ENCODE results near the gene MOCOS.
A peak's percentile ranks its signal among the peaks of the same experiment; 100 is the strongest.

Gene MOCOS

DNA sequence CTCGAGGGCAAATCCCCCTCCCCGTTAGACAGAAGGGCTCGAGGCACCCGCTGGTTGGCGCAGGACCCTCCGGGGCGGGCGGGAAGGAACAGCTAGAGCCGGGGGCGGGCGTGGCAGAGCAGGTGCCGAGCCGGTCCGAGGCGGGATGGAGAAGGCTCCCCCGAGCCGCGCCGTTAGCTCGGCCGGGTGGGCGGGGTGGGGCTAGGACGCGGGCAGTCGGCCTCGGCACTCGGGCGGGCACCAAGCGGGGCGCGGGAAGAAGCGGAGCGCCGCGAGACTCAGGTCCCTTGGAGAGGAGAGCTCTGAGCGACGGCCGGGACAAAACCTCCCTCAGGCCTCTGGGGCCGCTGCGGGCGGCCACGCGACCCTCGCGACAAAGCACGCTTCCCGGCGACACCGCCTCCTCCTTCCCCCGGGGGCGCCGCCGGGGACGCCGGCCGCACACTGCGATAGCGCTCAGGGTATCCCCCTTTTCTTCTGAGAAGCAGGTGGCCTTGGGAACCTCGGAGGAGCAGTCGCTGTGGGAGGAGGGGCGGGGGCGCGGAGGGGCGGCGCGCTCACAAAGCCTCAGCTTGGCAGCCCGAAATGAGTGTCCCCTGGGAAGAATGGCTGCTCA, 110.9 kb downstream of the MOCOS start:
- peaks cover 20% of the 10 kb centered on the region for H3K27me3 ChIP-seq (replicated peaks; ENCODE audit: control insufficient read depth, insufficient read depth, low read length, poor library complexity, severe bottlenecking)
- H3K4me3 ChIP-seq (ENCODE audit: insufficient read depth, low read depth, low read length, poor library complexity, severe bottlenecking), result peak overlapping the region; percentile 49
- no peak for DNase-seq

DNA sequence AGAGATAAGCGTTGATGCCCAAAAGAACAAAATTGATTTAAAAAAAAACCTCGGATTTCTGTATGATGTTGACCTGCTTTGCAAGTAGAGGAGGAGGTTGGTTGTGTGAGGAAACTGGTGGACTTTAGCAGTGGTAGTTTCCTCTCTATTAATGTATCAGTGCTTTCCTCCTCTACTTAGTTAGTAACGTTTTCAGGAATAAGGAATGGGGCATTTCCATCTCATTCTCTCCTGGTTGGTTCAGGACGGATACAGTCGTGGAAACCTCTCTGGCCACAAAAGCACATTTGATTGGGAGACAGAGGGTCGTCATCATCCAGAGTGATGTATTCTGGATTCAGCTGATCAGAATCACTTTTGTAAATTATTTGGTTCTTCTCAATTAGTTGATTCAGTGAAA, 111.7 kb downstream of the MOCOS start:
- Histone ChIP-seq H3K4me3 (ENCODE audit: insufficient read depth, low read depth, low read length, poor library complexity, severe bottlenecking) (no peak overlapping the region), H3K9me3 (ENCODE audit: control insufficient read depth, low read length) (no peaks in the 10 kb centered on the region), H3K36me3 (ENCODE audit: control insufficient read depth, insufficient read depth, low read length) (no peaks in the 10 kb centered on the region), H3K27me3 (replicated peaks; ENCODE audit: control insufficient read depth, insufficient read depth, low read length, poor library complexity, severe bottlenecking) (peaks cover 20% of the 10 kb centered on the region), H3K27ac (ENCODE audit: insufficient read depth, low read length, poor library complexity, severe bottlenecking) (no peak overlapping the region), H3K4me1 (ENCODE audit: control insufficient read depth, insufficient read depth, low read length, poor library complexity, severe bottlenecking) (peaks cover 12% of the 10 kb centered on the region)
- no peak for DNase-seq

More for the DNA sequence above, 110.9 kb downstream of the MOCOS start:
- Histone ChIP-seq H3K9me3 (ENCODE audit: control insufficient read depth, low read length) (no peaks in the 10 kb centered on the region), H3K27ac (ENCODE audit: insufficient read depth, low read length, poor library complexity, severe bottlenecking) (no peak overlapping the region), H3K36me3 (ENCODE audit: control insufficient read depth, insufficient read depth, low read length) (no peaks in the 10 kb centered on the region), H3K4me1 (ENCODE audit: control insufficient read depth, insufficient read depth, low read length, poor library complexity, severe bottlenecking) (peaks cover 12% of the 10 kb centered on the region)

DNA sequence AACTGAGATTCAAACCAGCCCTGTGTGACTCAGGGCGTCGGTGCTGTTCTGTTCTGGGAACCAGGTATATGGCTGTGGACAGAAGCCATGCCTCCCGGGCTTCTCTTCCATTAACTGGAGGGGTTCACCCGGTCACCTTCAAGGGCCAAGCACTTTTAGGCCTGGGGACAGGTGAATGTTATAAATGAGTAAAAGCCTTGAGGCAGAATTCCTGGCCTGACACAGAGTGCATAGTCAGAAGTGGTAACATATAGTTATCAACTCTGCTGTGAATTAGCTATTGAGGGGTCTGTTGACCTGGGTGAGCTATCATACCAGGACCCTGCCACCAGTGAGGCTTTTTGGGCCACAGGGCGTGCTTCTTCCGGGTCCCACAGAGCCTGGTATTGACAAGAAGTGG, 112.9 kb downstream of the MOCOS start:
- Histone ChIP-seq H3K4me1 (ENCODE audit: control insufficient read depth, insufficient read depth, low read length, poor library complexity, severe bottlenecking) (peaks cover 12% of the 10 kb centered on the region), H3K27ac (ENCODE audit: insufficient read depth, low read length, poor library complexity, severe bottlenecking) (no peak overlapping the region), H3K9me3 (ENCODE audit: control insufficient read depth, low read length) (no peaks in the 10 kb centered on the region), H3K4me3 (ENCODE audit: insufficient read depth, low read depth, low read length, poor library complexity, severe bottlenecking) (no peak overlapping the region), H3K36me3 (ENCODE audit: control insufficient read depth, insufficient read depth, low read length) (no peaks in the 10 kb centered on the region), H3K27me3 (replicated peaks; ENCODE audit: control insufficient read depth, insufficient read depth, low read length, poor library complexity, severe bottlenecking) (peaks cover 20% of the 10 kb centered on the region)
- DNase-seq, result no peak

DNA sequence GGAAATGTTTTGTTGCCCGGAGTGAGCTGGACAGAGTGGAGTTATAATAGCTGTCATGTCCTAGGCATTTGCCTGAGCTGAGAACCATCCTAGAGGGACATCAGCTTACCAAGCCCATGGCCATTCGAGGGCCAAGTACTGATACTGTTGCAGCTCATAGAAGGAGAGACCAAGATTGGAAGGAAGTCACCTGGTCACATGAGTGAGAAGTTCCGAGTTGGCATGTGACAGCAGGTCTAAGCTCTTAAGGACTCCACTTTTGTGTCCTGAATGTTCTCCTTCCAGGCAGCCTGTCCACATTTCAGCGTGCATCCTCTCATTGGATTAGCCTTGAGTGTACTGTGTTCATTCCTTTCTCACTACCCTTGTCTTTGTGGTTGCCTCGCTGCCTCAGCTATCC, 114.6 kb downstream of the MOCOS start:
- H3K36me3 ChIP-seq (ENCODE audit: control insufficient read depth, insufficient read depth, low read length), result no peaks in the 10 kb centered on the region
- H3K9me3 ChIP-seq (ENCODE audit: control insufficient read depth, low read length), result no peaks in the 10 kb centered on the region
- H3K4me1 ChIP-seq (ENCODE audit: control insufficient read depth, insufficient read depth, low read length, poor library complexity, severe bottlenecking), result peaks cover 7% of the 10 kb centered on the region
- peaks cover 19% of the 10 kb centered on the region for H3K27me3 ChIP-seq (replicated peaks; ENCODE audit: control insufficient read depth, insufficient read depth, low read length, poor library complexity, severe bottlenecking)
- no peak overlapping the region for H3K4me3 ChIP-seq (ENCODE audit: insufficient read depth, low read depth, low read length, poor library complexity, severe bottlenecking)
- H3K27ac ChIP-seq (ENCODE audit: insufficient read depth, low read length, poor library complexity, severe bottlenecking), result no peak overlapping the region
- DNase-seq, result no peak

DNA sequence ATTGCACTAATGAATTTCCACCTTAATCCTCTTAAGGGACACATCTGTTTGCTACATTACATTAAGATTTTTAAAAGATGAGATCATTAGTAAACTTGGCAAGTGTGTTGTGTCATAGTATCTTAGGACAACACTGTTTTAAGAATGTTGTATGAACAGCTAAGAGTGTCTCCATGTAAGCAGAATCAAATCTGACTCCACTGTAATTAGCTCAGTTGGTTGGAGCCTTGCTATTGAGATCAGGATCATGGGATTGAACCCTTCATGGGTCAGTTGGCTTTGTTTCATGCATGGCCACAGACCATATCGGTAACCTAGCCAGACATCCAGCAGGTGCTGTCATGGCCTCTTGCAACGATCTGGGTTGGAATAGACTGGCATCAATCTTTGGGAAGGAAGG, 115.4 kb downstream of the MOCOS start:
- H3K36me3 ChIP-seq (ENCODE audit: control insufficient read depth, insufficient read depth, low read length), result no peaks in the 10 kb centered on the region
- no peak for DNase-seq
- H3K4me3 ChIP-seq (ENCODE audit: insufficient read depth, low read depth, low read length, poor library complexity, severe bottlenecking), result no peak overlapping the region
- no peaks in the 10 kb centered on the region for H3K9me3 ChIP-seq (ENCODE audit: control insufficient read depth, low read length)
- peaks cover 3% of the 10 kb centered on the region for H3K4me1 ChIP-seq (ENCODE audit: control insufficient read depth, insufficient read depth, low read length, poor library complexity, severe bottlenecking)
- H3K27ac ChIP-seq (ENCODE audit: insufficient read depth, low read length, poor library complexity, severe bottlenecking), result no peak overlapping the region
- peaks cover 16% of the 10 kb centered on the region for H3K27me3 ChIP-seq (replicated peaks; ENCODE audit: control insufficient read depth, insufficient read depth, low read length, poor library complexity, severe bottlenecking)

DNA sequence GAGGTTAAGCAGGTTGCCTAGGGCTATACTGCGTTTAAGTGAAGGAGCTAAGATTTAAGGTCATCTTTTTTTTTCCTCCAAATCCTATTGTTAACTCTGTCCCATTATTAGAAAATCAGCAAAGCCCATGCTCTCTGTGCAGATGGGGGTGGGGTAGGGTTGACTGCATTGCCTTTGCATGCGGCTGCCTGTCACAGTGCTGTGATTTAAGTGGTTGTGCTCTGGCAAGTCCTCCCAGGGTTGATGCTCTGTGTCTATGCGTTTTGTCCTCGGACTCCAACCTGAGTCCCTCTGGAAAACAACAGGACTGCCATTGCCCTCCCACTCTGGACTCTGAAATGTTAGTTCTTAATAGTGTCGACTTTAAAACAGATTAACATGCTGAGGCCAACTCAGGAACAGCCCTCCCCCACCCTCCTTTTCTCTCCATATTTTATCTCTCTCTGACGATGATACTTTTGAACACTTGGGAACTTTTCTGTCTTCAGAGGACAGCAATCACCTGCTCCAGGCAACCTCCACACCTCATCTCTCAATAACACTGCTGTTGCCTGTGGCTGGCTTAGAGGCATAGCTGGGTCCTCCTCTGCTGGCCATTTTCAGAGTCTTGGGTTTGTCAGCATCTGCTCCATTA, 116.0 kb downstream of the MOCOS start:
- DNase-seq, result no peak
- Histone ChIP-seq H3K4me1 (ENCODE audit: control insufficient read depth, insufficient read depth, low read length, poor library complexity, severe bottlenecking) (no peaks in the 10 kb centered on the region), H3K9me3 (ENCODE audit: control insufficient read depth, low read length) (no peaks in the 10 kb centered on the region)

DNA sequence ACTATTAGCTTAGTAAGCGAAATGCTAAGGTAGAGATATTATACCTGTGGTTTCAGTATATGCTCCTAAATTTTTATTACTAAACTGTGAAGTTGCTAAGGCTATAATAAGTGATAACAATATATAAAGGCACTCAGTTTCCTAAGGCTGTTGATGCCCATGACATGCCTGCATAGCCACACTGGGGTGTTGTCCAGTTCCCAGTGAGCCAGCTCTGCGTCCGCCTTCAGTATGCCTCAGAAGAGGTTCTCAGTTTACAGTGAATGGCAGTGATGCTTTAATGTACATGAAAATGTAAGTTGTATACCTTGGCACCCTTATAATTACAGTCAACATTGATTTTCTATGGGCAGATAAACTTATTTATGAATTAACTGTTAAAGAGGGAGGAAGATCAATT, 117.4 kb downstream of the MOCOS start:
- no peak overlapping the region for H3K4me3 ChIP-seq (ENCODE audit: insufficient read depth, low read depth, low read length, poor library complexity, severe bottlenecking)
- no peaks in the 10 kb centered on the region for H3K36me3 ChIP-seq (ENCODE audit: control insufficient read depth, insufficient read depth, low read length)
- H3K27me3 ChIP-seq (replicated peaks; ENCODE audit: control insufficient read depth, insufficient read depth, low read length, poor library complexity, severe bottlenecking), result peaks cover 7% of the 10 kb centered on the region
- no peak for DNase-seq
- no peak overlapping the region for H3K27ac ChIP-seq (ENCODE audit: insufficient read depth, low read length, poor library complexity, severe bottlenecking)
- no peaks in the 10 kb centered on the region for H3K4me1 ChIP-seq (ENCODE audit: control insufficient read depth, insufficient read depth, low read length, poor library complexity, severe bottlenecking)
- no peaks in the 10 kb centered on the region for H3K9me3 ChIP-seq (ENCODE audit: control insufficient read depth, low read length)

More for the DNA sequence above, 116.0 kb downstream of the MOCOS start:
- peaks cover 13% of the 10 kb centered on the region for H3K27me3 ChIP-seq (replicated peaks; ENCODE audit: control insufficient read depth, insufficient read depth, low read length, poor library complexity, severe bottlenecking)
- no peaks in the 10 kb centered on the region for H3K36me3 ChIP-seq (ENCODE audit: control insufficient read depth, insufficient read depth, low read length)
- no peak overlapping the region for H3K27ac ChIP-seq (ENCODE audit: insufficient read depth, low read length, poor library complexity, severe bottlenecking)
- H3K4me3 ChIP-seq (ENCODE audit: insufficient read depth, low read depth, low read length, poor library complexity, severe bottlenecking), result no peak overlapping the region

DNA sequence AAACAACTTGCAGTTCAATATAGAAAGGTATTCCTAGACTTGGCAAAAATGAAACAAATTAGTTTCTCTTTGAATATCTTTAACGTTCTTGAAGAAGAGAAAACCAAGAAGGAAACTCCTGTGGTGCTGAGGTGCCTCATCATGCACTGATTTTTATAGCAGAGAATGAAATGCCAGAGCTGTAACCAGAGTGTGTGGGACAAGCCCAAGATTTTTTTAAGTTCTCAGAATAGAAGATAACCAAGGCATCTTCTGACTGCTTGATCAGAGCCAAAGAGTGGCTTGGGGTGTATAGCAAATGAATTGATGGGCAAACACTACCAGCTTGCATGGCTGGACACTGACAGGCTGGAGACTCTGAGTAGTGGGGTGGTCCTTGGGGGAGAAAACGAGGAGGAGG, 118.1 kb downstream of the MOCOS start:
- no peaks in the 10 kb centered on the region for H3K4me1 ChIP-seq (ENCODE audit: control insufficient read depth, insufficient read depth, low read length, poor library complexity, severe bottlenecking)
- H3K36me3 ChIP-seq (ENCODE audit: control insufficient read depth, insufficient read depth, low read length), result no peaks in the 10 kb centered on the region
- H3K27me3 ChIP-seq (replicated peaks; ENCODE audit: control insufficient read depth, insufficient read depth, low read length, poor library complexity, severe bottlenecking), result peaks cover 3% of the 10 kb centered on the region
- H3K27ac ChIP-seq (ENCODE audit: insufficient read depth, low read length, poor library complexity, severe bottlenecking), result no peak overlapping the region
- no peak overlapping the region for H3K4me3 ChIP-seq (ENCODE audit: insufficient read depth, low read depth, low read length, poor library complexity, severe bottlenecking)
- DNase-seq, result no peak
- no peaks in the 10 kb centered on the region for H3K9me3 ChIP-seq (ENCODE audit: control insufficient read depth, low read length)

DNA sequence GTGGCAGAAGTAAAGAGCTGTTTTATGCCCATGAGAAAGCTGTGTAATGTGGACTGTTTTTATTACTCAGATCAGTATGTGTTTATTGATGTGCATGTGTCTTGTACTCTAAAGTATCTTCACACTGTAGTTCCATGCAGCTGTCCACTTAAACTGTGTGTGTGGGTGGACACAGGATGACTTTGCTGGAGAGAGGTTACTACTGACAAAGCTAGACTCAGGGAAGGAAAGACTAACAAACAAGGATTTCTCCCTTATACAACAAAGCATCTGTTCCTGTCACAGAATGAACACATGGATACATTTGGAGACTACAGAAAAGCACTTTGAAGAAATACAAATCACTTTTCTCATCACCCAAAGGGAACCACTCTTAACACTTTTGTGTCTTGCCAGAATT, 120.2 kb downstream of the MOCOS start:
- DNase-seq, result no peak

DNA sequence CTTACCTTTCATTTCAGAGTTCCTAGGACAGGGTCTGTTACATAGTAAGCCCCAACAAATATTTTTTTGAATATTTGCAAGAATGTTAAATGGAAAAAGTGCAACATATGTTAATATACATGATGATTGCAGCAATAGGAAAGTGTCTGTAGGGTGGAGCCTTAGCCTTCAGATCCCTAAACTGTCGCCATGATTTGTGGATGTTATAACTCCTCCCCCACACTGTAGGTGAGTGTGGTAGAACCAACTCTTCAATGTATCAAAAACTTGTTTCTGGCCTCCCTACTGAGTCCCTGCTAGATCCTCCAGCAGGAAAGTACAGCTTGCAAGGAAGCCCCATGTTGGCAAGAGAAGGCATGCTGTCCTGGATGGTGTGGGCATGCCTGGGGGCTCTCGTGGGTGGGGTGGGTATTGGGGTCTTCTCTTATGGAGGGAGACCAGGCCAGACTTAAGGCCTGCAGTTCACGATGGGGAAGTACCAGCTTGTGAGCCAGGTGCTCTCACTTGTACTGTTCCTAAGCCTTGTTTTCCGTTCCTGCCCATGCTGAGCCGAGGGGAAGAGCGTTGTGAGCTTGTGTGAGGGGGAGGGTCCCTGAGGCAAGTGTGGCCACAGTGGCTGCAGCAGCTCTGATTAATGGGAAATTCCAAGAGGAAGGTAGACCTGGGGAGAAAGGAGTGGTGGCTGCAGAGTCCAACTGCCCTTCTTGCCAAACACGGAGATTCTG, 121.6 kb downstream of the MOCOS start:
- no peaks in the 10 kb centered on the region for H3K36me3 ChIP-seq (ENCODE audit: control insufficient read depth, insufficient read depth, low read length)
- H3K9me3 ChIP-seq (ENCODE audit: control insufficient read depth, low read length), result no peaks in the 10 kb centered on the region
- no peak overlapping the region for H3K4me3 ChIP-seq (ENCODE audit: insufficient read depth, low read depth, low read length, poor library complexity, severe bottlenecking)
- H3K4me1 ChIP-seq (ENCODE audit: control insufficient read depth, insufficient read depth, low read length, poor library complexity, severe bottlenecking), result no peaks in the 10 kb centered on the region
- H3K27me3 ChIP-seq (replicated peaks; ENCODE audit: control insufficient read depth, insufficient read depth, low read length, poor library complexity, severe bottlenecking), result peaks cover 3% of the 10 kb centered on the region
- DNase-seq, result no peak
- no peak overlapping the region for H3K27ac ChIP-seq (ENCODE audit: insufficient read depth, low read length, poor library complexity, severe bottlenecking)

More for the DNA sequence above, 120.2 kb downstream of the MOCOS start:
- Histone ChIP-seq H3K4me1 (ENCODE audit: control insufficient read depth, insufficient read depth, low read length, poor library complexity, severe bottlenecking) (no peaks in the 10 kb centered on the region), H3K9me3 (ENCODE audit: control insufficient read depth, low read length) (no peaks in the 10 kb centered on the region), H3K27me3 (replicated peaks; ENCODE audit: control insufficient read depth, insufficient read depth, low read length, poor library complexity, severe bottlenecking) (peaks cover 3% of the 10 kb centered on the region), H3K27ac (ENCODE audit: insufficient read depth, low read length, poor library complexity, severe bottlenecking) (no peak overlapping the region), H3K4me3 (ENCODE audit: insufficient read depth, low read depth, low read length, poor library complexity, severe bottlenecking) (no peak overlapping the region), H3K36me3 (ENCODE audit: control insufficient read depth, insufficient read depth, low read length) (no peaks in the 10 kb centered on the region)
